Ecto neural progenitor cell (in vitro differentiated cells): ENCODE data around the gene S100A5.
A peak's percentile ranks its signal among the peaks of the same experiment; 100 is the strongest.
"Not testable (repeated sequence)": the region's sequence is repeated elsewhere in the genome, so short reads cannot be mapped to it uniquely, and the experiment has no call there.

ENCODE experiments used
- DNase-seq: peaks from one replicate; pipeline ENCODE4 v3.0.0-alpha.2; 2018; ENCODE audit warnings: low spot score

Gene S100A5

DNA sequence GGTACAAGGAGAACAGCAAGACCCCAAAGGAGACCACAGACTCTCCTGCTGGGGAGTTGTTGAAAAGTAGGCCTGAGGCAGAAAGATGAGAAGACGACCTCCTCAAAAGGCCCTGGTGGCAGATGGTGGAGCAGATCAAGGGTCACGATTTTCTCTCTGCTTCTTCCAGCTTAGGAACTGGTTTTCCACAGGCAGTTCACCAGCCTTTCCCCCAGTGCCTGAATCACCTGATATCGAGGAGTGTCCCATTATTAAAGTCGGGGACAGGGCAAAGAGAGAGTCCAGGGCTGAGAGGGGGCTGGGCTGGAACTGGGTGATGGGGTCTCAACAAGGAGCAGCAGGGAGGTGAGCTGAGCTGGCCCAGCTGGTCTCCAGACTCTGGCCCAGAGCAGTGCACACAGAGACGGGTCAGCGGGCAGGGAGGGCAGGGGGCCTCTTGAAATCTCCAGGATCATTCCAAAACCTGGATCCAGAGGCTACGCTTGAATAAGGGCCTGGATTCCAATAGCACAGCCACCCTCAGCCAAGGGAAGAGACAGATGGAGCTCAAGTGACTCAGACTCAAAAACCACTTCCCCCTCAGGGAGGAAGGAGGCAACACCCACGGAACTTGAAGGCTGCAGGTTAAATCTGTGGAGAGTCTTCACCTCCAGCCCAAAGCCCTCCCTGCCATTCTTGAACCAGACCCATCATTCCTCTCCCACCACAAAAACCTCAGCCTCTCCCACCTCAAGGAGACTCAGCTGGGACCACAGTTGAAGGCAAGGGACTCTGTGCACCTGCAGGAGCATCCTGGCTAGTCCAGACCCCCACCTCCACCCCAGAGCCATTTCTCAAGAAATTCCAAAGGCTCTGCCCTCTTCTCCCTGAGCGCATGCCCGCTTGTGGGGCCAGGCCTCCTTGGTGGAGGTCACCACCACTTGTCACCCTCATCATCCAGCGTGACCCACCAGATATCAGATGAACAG is at the start of gene S100A5:
Gene S100A5, minus strand, starts transcription at position 541 of the 968 bp plus-strand sequence. CDS start 743 bp downstream, outside the sequence.
- DNase-seq: no peak

DNA sequence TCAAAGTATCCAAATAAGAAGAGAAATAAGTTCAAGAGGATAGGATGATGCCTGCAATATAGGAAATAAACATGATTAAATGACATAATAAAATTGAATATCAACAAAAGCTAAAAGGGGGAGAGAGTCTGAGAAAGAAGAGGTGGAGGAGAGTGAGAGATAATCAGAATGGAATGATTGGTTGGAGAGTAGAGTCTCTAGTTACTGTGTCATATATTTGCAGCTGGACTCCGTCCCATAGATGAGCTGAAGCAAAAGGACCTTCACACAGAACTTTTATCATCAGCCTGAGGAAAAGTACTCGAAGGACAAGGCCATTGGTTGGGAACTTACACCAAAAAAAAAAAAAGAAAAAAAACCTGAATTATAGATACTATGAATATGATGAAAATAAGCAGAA is 47.7 kb upstream of the S100A5 start:
- no peak for DNase-seq

DNA sequence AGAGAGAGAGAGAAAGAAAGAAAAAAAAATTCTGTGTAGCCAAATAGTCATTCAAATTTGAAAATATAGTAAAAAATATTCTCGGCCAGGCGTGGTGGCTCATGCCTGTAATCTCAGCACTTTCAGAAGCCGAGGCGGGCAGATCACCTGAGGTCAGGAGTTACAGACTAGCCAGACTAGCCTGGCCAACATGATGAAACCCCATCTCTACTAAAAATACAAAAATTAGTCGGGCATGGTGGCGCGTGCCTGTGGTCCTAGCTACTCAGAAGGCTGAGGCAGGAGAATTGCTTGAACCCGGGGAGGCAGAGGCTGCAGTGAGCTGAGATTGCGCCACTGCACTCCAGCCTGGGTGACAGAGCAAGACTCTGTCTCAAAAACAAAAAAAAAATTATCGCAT is 47.3 kb upstream of the S100A5 start:
- DNase-seq: not testable (repeated sequence)

DNA sequence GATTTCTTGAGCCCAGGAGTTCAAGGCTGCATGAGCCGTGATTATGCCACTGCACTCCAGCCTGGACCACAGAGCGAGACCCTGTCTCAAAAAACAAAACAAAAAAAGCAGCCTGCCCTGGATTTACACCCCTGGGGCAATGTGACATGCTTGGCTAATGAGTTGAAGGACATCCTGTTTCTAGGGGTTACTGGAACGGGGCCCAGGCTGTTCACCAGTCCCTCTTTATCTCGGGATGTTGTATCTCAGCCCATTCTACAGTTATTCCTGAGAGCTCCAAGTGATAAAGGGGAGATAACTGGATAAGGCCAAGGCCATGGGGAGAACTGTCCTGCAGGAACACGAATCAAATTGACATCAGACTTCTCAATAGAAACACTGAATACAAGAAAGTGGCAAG is 46.6 kb upstream of the S100A5 start:
- DNase-seq: no peak

- no peak for DNase-seq
Measured at GRCh38 chr1:153586347-153586746, 45.6 kb upstream of the S100A5 start.

GRCh38 chr1:153585006-153585405 is 44.3 kb upstream of the S100A5 start:
- no peak for DNase-seq

DNA sequence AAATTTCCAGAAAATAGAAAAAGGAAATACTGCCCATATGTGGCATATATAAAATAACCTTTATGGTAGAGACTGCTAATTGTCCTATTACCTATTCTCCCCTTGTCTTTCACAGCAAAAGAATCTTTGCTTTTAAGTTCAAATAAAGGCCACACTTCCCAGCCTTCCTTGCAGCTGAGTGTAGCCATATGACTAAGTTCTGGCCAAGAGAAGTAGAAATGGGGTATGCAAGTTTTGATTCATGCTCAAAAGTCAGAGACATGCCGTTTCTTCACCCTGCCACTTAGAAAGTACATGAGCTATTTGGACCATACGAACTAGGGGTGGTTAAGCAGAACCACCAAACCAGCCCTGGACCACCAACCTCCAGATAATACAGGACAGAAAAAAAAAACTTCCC is 43.2 kb upstream of the S100A5 start:
- DNase-seq: no peak

- not testable (repeated sequence) for DNase-seq
Measured at GRCh38 chr1:153583514-153583913, 42.8 kb upstream of the S100A5 start.

DNA sequence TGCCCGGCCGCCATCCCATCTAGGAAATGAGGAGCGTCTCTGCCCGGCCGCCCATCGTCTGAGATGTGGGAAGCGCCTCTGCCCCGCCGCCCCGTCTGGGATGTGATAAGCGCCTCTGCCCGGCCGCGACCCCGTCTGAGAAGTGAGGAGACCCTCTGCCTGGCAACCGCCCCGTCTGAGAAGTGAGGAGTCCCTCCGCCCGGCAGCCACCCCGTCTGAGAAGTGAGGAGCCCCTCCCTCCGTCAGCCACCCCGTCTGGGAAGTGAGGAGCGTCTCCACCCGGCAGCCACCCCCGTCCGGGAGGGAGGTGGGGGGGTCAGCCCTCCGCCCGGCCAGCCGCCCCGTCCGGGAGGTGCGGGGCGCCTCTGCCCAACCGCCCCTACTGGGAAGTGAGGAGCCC is 42.1 kb upstream of the S100A5 start:
- not testable (repeated sequence) for DNase-seq

GRCh38 chr1:153578936-153579335 is 38.2 kb upstream of the S100A5 start:
- DNase-seq: no peak

GRCh38 chr1:153578490-153578889 is 37.8 kb upstream of the S100A5 start:
- DNase-seq: no peak

GRCh38 chr1:153577624-153578051 is 36.9 kb upstream of the S100A5 start:
- no peak for DNase-seq

DNA sequence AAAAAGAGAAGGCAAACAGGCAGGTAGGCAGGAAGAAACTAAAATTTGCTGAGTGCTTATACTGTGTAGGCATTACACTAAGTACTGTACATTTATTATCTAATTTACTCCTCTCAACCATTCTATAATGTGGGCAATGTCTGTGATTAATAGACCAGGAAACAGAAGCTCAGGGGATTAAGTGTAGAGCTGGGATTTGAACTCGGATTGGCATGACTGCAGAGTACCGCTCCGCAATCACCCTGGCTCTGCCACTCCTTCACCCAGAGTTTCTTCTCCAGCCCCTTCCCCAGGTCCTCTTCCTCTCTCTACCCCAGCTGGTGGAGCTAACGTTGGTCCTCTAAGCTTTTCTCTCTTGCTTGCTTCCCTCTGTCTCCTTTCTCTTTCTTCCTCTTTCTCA is 36.4 kb upstream of the S100A5 start:
- DNase-seq: no peak

DNA sequence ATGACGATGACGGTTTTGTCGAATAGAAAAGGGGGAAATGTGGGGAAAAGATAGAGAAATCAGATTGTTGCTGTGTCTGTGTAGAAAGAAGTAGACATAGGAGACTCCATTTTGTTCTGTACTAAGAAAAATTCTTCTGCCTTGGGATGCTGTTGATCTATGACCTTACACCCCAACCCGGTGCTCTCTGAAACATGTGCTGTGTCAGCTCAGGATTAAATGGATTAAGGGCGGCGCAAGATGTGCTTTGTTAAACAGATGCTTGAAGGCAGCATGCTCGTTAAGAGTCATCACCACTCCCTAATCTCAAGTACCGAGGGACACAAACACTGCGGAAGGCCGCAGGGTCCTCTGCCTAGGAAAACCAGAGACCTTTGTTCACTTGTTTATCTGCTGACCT is 34.8 kb upstream of the S100A5 start:
- not testable (repeated sequence) for DNase-seq

- not testable (repeated sequence) for DNase-seq
Measured at GRCh38 chr1:153575081-153575491, 34.4 kb upstream of the S100A5 start.

- DNase-seq: no peak
Measured at GRCh38 chr1:153573351-153573750, 32.6 kb upstream of the S100A5 start.

DNA sequence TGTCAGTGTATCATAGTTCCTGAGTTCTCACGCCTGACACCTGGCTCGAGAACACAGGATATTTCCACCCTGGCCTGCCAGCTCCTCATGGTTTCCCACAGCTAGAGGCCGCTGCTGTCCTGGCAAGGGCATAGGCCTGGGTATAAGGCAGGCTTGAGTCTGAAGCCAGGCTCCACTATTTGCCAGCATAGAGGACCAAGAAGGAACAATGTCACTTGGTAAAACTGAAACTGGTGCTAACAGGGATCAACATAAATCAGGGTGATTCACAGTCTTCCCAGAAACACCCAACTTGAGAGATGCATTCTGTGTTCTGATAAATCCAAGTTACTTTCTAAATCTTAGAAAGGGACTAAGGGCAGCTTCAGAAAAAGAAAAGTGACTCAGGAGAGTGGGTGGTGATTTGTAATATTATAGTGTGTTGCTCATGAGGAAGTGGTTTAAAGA is 31.9 kb upstream of the S100A5 start:
- DNase-seq: no peak

DNA sequence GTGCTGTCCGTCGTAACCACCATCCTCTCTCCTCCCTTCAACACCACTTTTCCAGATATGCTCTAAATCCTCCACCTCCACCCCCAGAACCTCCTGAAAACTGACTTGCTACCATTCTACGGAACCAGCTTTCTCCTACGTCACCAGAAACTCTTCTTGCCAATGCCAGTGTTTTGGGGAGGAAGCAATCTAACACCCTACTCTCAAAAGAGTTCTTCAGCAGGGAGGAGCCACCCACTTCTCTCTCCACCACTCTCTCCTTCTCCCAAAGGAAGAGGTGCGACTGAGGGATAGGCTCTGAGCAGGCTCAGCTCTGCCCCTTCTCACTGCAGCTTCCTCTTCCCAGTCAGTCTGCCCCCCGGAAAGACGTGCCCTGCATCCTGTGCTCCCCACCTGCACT is 31.0 kb upstream of the S100A5 start:
- no peak for DNase-seq

DNA sequence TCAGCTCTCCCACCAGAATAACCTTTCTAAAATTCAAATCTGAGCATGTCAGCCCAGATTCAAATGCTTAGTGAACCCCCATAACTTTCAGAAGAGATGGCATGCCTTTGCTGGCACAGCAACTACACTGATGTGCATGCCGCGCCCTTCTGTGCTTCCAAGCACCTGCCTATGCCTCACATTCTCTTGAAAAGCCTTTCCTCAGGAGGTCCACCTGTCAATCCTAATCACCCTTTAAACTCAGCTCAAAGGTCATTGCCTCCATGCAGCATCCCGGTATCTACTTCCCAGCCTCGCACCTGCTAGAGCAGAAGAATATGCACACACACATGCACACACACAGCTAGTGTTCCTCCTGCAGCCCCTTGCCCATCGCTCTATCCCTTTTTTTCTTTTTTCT is 30.1 kb upstream of the S100A5 start:
- DNase-seq: no peak

DNA sequence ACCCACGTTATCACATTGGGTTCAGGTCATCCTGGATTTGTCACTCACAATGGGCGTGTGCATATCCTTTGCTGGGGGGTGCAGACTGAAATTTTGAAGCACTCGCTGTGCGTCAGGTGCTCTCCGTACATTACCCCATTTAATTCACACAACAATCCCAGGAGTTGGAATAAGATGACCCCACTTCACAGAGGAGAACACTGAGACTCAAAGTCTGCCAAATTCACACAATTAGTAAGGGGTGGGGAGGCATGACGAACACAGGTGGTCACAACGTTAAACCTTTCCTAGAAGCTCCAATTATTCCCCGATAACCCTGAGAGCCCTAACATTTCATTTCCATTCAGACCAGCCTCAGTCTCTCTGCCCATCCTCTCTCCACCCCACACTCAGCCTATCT is 28.7 kb upstream of the S100A5 start:
- no peak for DNase-seq

- peak; percentile 95 for DNase-seq
Measured at GRCh38 chr1:153568367-153569099, 27.8 kb upstream of the S100A5 start.

DNA sequence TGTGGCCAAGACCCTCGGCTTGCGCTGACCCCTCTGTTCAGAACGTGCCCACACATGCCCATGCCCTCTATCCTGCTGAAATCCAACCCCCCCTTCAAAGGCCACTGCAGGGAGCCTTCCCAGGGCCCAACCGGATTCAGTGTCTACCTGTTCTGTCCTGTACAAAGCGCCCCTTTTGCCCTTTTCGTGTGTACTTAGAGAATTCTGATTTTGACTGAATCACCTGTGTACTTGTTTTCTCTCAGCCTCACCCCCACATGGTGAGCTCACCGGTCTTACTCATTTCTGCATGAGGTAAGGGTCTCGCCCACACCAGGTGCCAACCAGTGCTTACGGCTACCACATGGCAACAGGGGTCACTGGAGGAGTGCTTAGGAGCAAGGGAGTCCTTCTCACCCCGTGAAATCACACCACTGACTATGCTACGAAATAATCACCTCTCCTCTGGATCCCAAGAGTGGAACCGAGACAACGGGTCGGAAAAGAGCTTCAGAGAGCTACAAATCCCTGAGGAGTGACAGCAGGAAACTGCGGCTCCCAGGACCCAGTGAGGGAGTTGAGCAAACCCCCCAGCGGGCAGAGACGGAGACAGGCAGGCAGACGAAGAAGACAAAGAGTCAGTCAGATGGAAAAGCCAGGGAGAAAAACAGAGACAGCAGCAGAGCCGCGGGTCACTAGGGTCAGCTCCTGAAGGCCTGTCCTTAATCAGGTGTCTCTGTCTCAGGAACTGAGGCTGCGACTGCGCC is 27.1 kb upstream of the S100A5 start:
- no peak for DNase-seq
